OCI-LY1 (cell line): ENCODE measurements around the gene ITPK1.

Experiments
- EZH2 ChIP-seq: fragments of 200-600 bp; sonication (generic), shearing (Covaris generic); IDR thresholded peaks from 2 replicates; pipeline ENCODE4 v1.8.0; 2017; ENCODE audit warnings: borderline replicate concordance, mixed run types, mild to moderate bottlenecking, antibody characterized with exemption, low read length, moderate library complexity, mixed read lengths
- TF ChIP-seq, protein P1 (sequence below): fragments of 200-600 bp; sonication (generic), shearing (Covaris generic); IDR thresholded peaks from 2 replicates; pipeline ENCODE4 v1.5.1; 2017; ENCODE audit warnings: mild to moderate bottlenecking, antibody characterized with exemption, low read length, moderate library complexity, mixed read lengths

DNA sequence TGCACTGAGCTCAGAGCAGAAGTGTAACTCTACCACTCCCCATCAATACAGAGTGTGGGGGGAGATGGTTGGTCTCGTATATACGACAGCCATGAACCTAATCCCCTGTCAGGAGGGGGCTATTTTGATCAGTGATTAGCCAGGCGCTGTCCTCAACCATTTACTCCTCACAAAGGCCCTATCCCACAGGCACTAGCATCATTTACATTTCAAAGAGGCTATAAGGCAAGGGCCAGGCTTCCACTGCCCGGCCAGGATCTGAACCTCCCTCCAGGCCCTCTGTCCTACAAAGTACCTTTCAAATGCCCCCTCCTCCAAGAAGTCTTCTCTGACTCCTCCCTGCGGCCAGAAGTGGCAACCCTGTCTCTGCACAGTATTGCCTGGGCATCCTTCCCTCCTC is 74.7 kb downstream of the ITPK1 start:
- TF ChIP-seq, protein P1, sequence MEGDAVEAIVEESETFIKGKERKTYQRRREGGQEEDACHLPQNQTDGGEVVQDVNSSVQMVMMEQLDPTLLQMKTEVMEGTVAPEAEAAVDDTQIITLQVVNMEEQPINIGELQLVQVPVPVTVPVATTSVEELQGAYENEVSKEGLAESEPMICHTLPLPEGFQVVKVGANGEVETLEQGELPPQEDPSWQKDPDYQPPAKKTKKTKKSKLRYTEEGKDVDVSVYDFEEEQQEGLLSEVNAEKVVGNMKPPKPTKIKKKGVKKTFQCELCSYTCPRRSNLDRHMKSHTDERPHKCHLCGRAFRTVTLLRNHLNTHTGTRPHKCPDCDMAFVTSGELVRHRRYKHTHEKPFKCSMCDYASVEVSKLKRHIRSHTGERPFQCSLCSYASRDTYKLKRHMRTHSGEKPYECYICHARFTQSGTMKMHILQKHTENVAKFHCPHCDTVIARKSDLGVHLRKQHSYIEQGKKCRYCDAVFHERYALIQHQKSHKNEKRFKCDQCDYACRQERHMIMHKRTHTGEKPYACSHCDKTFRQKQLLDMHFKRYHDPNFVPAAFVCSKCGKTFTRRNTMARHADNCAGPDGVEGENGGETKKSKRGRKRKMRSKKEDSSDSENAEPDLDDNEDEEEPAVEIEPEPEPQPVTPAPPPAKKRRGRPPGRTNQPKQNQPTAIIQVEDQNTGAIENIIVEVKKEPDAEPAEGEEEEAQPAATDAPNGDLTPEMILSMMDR, result no peak
- no peak for TF ChIP-seq EZH2
